Activated T-cell treated with anti-CD3 and anti-CD28 coated beads, Interleukin-2, amount 50 U/mL, for 1 hour (primary cell): ENCODE data around the gene SHOX.
"Not testable (repeated sequence)": the region's sequence is repeated elsewhere in the genome, so short reads cannot be mapped to it uniquely, and the experiment has no call there.

Experiments used
- DNase-seq: peaks from one replicate; pipeline ENCODE4 v3.0.0-alpha.2; 2020

Gene SHOX

GRCh38 chrX:630612-631496, at the start of gene SHOX:
SHOX (plus strand) TSS chrX:630791; CDS start chrX:630898, 107 bp downstream.
- no peak for DNase-seq

GRCh38 chrX:581066-581465, 49.5 kb upstream of the SHOX start:
- no peak for DNase-seq

DNA sequence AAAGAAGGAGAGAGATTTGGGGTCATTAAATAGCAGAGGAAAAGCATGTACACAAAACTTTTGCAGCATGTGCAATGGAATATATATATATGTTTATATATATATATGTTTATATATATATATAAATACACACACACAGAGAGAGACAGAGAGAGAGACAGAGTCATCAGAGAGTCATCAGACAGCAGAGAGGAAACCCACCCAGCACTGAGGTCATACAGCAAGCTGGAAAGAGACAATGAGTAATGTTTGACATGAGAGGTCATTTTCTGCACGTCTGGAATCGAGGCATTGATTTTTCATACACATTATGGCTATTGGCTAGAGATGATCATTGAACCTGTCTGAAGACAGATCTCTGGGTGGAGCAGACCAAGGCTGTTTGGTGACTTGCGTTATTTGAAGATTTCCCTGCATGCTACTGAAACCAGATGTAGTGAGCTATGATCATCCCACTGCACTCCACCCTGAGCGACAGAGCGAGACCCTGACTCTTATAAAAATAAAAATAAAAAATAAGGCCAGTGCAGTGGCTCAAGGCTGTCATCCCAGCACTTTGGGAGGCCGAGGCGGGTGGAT, 48.8 kb upstream of the SHOX start:
- DNase-seq = no peak

- no peak for DNase-seq
These were observed 46.0 kb upstream of the SHOX start for GRCh38 chrX:584572-584971.

GRCh38 chrX:585115-585808, 45.3 kb upstream of the SHOX start:
- no peak for DNase-seq

DNA sequence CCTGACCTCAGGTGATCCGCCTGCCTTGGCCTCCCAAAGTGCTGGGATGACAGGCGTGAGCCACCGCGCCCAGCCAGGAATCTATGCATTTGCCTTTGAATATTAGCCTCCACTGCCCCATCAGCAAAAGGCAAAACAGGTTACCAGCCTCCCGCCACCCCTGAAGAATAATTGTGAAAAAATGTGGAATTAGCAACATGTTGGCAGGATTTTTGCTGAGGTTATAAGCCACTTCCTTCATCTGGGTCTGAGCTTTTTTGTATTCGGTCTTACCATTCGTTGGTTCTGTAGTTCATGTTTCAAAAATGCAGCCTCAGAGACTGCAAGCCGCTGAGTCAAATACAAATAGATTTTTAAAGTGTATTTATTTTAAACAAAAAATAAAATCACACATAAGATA, 44.2 kb upstream of the SHOX start:
- no peak for DNase-seq

- not testable (repeated sequence) for DNase-seq
These were observed 41.3 kb upstream of the SHOX start for GRCh38 chrX:589261-589660.

- DNase-seq = no peak
These were observed 39.7 kb upstream of the SHOX start for GRCh38 chrX:590693-591404.

- DNase-seq = no peak
These were observed 30.5 kb upstream of the SHOX start for GRCh38 chrX:599837-600715.

GRCh38 chrX:603029-603428, 27.6 kb upstream of the SHOX start:
- not testable (repeated sequence) for DNase-seq

DNA sequence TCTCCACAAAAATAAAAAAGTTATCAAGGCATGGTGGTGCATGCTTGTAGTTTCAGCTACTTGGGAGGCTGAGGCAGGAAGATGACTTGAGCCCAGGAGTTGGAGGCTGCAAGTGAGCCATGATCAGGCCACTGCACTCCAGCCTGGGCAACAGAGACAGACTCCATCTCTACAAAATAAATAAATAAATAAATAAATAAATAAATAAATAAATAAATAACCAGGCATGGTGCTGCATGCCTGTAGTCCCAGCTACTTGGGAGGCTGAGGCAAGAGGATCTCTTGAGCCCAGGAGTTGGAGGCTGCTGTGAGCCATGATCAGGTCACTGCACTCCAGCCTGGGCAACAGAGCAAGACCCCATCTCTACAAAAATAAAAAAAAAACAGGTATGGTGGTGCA, 26.0 kb upstream of the SHOX start:
- not testable (repeated sequence) for DNase-seq

GRCh38 chrX:608088-608487, 22.5 kb upstream of the SHOX start:
- not testable (repeated sequence) for DNase-seq

GRCh38 chrX:614136-614535, 16.5 kb upstream of the SHOX start:
- no peak for DNase-seq

DNA sequence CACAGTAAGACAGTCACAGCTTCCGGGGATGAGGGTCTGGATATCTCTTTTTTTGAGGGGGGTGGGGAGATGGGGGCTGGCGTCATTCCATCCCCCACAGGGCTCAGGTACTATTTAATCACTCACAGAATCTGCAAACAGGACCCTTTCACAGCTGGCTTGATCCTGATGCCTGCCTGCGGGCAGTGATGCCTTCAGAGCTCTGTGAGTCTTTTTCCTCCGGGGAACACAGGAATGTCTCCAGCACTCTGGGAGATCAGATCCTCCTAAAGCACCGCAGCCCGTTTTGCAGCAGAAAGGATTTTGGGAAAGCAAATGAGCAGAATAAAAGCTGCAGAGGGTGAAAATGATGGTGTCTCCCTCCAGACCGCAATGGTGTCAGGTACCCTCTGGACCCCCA, 13.2 kb upstream of the SHOX start:
- DNase-seq = no peak

DNA sequence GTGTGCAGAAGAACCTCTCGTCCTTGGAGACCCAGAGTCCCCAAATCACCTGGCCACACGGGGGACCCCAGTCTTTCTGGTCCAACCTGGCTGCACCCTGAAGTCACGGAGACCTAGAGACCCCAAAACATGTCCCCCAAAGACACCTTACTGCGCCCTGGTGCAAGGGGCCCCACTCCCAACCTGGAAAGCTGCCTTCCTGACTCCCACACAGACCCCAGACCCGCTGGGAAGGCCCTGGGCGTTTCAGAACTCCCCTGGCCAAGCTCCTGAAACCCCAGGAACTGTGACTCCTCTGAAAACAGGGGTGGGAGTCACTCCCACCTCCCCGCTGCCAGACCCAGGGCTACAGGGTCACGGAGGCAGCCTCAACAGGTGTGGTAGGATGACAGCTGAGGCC, 12.7 kb upstream of the SHOX start:
- no peak for DNase-seq

DNA sequence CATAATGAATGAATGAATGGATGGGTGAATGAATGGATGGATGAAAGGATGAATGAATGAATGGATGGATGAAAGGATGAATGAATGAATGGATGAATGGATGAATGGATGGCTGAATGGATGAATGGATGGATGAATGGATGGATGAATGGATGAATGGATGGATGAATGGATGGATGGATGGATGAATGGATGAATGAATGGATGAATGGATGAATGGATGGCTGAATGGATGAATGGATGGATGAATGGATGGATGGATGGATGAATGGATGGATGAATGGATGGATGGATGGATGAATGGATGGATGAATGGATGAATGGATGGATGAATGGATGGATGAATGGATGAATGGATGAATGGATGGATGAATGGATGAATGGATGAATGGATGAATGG, 12.3 kb upstream of the SHOX start:
- DNase-seq = not testable (repeated sequence)

DNA sequence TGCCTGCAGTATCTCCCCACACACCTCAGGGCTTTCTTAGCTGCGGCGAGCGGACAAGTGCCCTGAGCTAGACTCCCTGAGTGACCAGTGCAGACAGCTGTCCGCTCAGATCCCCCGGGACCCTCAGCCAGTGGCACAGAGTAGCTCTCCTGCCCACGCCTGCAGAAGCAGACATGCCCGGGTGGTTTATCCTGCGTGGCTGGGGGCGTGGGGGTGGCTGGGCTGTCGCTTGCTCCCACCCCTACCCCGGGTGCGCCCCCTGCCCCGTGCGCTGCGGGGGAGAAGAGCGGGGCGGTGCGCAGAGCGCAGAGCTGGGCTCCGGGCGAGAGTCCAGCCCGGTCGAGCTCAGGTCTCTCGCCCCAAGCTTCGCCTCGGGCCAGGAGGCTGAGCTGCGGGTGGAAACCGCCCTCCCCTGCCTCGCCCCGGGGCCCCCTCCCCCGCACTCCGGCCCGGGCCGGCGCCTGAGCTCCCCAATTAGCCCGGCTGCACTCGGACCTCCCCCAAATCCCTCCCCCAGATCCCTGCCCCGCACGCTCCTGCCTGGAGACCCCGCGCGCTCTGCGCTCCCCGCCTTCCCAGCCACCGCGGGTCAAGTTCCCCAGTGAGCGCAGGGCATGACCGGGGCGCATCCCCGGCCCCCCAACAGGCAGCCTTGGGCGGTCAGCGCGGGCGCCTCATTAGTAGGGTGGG, 11.7 kb upstream of the SHOX start:
- DNase-seq = no peak

- no peak for DNase-seq
These were observed 11.2 kb upstream of the SHOX start for GRCh38 chrX:619451-619811.

GRCh38 chrX:619812-620531, 10.6 kb upstream of the SHOX start:
- DNase-seq = no peak

GRCh38 chrX:621705-622503, 8.7 kb upstream of the SHOX start:
- no peak for DNase-seq
